Fibroblast of skin of left biceps (primary cell): ENCODE results near the gene CDR2L.
A peak's percentile ranks its signal among the peaks of the same experiment; 100 is the strongest.
"Not testable (repeated sequence)": the region's sequence is repeated elsewhere in the genome, so short reads cannot be mapped to it uniquely, and the experiment has no call there.

Experiments
- DNase-seq, 2 experiments: peaks; one replicate each; pipeline ENCODE4 v3.0.0-alpha.2; 2013; ENCODE audit warnings: low read depth in 2 of 2

The CDR2L gene

DNA sequence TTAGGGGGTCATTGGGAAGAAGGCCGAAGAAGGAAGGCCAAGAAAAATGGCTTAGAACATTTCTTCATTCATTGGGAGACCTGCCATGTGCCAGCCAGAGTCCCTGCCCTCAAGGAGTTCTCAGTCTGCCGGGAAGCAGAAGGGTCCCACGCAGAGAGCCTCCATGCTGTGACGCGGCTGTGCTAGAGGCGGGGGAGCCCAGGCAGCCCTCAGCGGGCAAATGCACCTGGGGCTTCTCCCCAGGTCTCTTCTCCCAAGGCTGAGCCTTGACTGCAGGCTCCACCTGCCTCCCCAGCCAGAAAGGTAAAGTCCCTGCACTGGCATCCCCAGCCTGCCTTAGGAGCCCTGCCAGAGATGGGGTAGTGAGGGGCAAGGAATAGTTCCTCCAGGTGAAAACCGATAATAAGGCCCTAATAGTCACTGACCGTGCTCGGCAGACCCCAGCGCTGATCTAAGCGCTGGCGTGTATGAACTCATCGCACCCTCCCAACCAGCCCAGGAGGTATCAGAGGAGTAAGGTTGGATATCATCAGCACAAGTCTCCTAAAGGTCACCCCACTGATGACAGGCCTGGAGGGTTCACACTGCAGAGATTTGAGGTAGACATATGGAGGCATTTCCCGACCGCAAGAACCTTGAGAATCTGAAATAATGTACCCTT lies 6.0 kb upstream of the CDR2L start:
- no peak for DNase-seq

DNA sequence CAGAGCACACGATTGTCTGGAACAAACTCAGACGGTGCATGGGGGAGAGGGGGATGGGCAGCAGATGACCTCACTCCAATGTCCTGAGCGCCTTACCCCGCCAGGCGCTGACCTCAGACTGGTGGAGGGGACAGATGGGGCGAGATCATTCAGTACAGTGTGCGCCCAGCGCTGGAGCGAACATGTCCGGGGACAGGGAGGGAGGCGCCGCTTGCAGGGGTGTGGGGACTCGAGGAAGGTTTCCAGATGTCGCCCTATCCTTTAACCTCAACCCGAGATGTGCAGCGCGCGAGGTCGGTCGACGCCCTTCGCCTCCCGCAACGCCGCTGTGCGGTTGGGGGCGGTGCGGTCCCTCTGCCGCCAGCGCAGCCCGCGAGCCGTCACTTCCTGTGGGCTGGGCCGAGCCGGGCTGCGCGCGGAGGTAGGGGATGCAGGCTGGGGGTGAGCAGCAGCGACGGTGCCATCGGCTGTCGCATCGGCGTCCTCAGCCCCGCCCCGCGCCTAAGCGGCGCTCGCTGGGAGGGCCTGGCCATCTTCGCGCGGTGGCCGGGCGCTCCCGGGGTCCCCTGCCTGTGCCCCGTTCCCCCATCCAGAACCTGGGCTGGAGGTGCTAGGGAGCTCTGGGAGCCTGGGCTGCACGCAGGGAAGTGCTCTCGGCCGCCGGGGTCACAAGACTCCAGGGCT lies 5.3 kb upstream of the CDR2L start:
- no peak for DNase-seq

DNA sequence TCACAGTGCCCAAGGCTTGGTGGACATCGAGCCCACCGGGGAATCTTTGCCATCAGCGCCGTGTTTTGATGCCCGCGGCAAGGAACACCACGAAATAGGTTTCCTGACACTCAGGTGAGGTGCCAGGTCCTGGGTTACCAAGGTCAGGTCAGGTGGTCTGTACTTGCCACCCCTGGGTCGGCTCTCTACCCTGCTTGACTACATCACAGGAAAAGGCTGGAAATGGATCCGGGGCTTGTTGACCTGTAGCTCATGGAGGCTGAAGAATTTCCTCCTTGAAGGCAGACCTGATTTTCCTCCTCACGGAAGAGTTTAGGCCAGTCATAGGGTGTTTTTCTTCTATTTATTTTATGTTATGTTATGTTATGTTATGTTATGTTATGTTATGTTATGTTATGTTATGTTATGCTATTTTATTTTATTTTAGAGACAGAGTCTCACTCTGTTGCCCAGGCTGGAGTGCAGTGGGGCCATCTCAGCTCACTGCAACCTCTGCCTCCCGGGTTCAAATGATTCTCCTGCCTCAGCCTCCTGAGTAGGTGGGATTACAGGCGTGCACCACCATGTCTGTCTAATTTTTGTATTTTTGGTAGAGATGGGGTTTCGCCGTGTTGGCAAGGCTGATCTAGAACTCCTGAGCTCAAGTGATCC lies 4.6 kb upstream of the CDR2L start:
- not testable (repeated sequence) for DNase-seq

DNA sequence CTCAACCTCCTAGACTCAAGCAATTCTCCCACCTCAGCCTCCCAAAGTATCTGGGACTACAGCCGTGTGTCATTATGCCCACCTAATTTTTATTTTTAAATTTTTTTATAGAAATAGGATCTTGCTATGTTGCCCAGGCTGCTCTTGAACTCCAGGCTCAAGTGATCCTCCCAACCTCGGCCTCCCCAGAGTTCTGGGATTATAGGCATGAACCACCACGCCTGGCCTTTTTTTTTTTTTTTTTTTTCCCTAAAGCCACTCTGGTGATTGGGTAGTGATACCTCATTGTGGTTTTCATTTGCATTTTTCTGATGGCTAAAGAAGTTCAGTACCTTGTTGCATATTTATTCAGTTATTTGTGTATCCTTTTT lies 1.2 kb upstream of the CDR2L start:
- DNase-seq, result no peak

DNA sequence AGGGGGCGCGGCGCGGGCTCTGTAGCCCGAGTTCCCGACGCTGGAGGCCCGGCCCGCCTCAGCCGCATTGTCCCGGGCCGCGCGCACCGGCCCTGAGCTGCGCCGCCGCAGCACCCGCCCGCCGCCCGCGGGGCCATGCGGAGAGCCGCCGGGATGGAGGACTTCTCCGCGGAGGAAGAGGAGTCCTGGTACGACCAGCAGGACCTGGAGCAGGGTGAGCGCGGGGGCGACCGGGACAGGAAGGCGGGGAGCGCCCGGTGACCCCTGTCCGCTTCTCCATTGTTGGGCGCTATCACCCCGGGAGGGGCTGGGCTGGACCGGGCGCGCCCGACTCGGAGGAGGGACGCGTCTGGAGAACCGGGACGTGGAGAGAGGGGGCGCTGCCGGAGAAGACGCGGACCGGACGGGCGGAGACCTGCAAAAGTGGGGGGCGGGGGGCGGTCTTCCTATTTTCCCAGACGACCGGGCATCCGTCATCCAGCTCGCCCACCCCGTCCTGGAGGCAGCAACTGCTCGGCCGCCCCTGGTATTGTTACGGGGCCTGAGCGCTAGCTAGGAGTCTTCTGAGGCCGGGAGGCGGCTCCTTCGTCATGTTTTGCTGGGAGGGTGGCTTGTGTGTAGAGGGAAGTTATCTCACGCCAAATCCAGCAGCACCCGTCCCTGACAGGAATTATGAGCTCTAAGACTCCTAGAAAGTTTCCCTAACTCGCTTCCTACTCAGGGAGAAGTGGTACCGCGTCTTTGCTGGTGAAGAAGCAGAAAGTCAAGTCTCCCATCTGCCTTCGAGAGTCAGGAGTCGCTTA lies 678 bp downstream of the CDR2L start:
- peak; percentile 54 to 59 for DNase-seq

DNA sequence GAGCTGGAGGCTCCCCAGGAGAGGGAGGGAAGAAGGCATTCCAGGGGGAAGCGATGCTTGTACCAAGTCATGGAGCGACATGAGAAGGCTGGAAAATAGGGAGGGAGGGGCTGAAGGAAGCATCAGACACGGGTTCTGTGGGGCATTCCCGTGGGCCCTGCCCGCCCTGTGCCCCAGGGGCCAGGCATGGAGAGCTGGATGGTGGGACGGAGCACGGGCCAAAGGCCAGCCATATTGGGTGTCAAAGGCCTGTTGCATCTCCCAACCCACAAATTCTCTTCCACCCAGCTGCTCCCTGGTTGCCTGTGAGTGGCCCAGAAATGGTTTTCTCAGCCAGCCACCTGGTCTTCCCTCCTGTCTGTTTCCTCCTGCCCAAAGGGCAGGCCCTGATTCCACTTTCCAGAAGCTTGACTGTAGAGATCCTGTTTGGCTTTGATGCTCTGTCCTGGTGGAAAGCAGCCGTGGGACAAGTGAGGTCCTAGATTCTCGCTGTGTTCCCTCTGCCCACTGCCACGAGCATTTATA lies 3.2 kb downstream of the CDR2L start:
- no peak for DNase-seq

DNA sequence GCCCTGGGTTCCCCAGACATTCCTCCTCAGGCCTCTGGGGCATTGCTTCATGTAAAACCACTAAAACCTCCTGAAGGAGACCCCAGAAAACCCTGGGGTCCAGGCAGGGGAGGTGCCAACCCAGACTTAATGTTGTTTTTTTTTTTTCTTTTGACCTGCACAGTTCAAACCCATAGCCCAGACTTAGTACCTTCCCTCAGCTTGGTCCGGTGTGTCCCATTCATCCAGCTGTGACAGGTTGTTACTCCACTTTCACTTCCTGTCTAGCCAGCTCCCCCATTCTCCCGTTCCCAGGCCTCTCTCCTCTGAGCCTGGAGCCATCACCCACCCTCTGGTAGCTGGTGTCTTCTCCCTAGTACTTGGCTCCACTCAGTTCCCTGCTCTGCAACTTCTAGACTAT lies 4.8 kb downstream of the CDR2L start:
- DNase-seq, result no peak

DNA sequence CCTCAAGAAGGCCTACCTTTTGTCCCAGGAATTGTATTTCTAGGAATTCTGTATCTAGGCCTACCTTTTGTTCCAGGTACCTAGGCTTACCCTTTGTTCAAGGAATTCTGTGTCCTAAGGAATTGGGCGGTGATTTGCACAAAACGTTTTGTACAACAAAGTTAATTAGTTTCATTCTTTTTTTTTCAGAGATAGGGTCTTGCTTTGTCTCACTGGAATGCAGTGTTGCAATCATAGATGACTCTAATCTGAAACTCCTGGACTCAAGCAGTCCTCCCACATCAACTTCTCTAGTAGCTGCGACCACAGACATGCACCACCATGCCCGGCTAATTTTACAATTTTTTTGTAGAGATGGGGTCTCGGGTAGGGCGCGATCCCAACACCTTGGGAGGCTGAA lies 7.0 kb downstream of the CDR2L start:
- peak in 1 of 2 experiments; percentile 51 for DNase-seq

DNA sequence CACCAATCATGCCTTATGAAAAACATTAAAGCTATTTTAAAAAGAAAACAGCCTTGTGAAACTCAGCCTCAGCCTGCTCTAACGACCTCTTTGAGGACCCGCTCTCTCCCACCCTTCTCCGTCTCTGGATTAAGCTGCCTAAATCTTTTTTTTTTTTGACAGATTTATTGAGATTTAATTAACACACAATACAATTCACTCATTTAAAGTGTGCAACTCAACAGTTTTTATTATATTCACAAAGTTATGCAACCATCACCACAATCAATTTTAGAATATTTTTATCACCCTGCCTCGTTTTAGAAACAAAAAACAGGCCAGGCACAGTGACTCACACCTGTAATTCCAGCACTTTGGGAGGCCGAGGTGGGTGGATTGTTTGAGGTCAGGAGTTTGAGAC lies 8.4 kb downstream of the CDR2L start:
- no peak for DNase-seq

DNA sequence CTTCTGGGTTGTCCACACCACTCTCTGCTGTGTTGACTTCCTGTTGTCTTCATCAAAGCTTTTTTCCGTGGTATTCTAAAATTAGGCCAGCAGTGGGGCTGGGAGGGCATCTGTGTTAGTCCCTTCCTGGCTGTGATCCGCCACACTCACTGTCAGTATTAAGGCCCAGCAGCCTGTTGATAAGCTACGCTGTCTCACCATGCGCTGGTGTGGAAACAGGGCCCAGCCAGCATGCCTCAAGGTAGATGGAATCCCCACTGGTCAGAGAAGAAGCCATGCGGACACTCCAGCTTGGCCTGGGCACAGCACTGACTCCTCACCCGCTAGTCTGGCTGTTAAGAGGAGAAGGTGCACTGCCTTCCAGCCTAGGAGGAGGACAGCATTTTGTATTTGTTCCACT lies 11.4 kb downstream of the CDR2L start:
- DNase-seq, result no peak

DNA sequence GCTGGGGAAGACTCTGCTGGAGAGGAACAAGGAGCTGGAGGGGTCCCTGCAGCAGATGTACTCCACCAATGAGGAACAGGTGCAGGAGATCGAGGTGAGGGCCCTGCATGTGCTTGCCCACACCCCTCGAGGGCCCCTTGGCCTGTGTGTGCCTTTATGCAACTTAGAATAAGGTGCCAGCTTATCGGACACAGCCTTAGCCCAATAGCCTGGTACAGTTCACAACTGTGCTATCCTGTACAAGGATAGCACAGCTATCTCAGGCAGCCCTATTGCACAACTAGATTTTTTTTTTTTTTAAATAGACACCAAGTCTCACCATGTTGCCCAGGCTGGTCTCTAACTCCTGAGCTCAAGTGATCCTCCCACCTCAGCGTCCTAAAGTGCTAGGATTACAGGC lies 12.1 kb downstream of the CDR2L start:
- DNase-seq, result no peak

DNA sequence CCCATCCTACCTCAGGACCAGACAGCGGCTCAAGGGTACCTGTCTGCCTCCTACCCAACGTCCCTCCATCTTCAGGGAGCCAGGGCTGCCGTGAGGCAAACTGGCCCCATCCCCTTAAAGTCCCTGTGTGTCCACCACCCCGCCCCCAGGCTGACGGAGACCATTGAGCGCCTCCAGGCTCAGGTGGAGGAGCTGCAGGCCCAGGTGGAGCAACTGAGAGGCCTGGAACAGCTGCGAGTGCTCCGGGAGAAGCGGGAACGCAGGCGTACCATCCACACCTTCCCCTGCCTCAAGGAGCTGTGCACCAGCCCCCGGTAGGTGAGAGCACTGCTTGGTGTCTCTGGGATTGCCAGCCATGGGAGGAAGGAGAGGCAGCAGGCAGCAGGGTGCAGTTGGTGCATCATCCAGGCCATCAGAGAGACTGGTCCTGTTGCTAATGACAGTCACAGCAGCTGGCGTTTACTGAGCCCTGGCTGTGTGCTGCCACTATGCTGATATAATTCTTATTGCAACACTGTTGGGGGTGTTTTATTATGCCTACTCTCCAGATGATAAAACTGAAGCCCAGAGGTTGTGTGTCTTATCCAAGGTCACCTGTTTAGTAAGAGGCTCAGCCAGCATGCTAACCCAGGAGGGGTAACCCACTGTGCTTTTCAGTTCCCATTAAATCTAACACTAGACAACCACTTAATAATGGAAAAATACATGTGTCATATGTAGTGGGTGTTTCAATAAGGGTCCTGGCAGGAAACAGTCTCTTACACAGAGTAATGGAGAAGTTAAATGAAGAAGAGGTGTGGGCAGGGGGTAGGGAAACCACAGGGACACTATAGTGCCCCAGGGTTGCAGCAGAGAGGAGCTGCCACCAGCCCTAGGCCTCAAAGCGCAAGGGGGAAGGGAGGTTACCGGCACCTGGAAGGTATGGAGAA lies 14.7 kb downstream of the CDR2L start:
- no peak for DNase-seq

DNA sequence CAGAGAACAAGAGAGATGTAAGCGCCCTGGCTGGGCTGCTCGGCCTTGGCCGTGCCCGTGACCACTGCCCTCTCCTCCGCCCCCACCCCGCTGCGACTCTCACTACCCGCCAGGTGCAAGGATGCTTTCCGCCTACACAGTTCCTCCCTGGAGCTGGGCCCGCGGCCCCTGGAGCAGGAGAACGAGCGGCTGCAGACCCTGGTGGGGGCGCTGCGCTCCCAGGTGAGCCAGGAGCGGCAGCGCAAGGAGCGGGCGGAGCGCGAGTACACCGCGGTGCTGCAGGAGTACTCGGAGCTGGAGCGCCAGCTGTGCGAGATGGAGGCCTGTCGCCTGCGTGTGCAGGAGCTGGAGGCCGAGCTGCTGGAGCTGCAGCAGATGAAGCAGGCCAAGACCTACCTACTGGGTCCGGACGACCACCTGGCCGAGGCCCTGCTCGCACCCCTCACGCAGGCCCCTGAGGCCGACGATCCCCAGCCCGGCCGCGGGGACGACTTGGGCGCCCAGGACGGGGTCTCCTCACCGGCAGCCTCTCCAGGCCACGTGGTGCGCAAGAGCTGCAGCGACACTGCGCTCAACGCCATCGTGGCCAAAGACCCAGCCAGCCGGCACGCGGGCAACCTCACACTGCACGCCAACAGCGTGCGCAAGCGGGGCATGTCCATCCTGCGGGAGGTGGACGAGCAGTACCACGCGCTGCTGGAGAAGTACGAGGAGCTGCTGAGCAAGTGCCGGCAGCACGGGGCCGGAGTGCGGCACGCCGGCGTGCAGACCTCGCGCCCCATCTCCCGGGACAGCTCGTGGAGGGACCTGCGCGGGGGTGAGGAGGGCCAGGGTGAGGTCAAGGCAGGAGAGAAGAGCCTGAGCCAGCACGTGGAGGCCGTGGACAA lies 15.9 kb downstream of the CDR2L start:
- no peak for DNase-seq

DNA sequence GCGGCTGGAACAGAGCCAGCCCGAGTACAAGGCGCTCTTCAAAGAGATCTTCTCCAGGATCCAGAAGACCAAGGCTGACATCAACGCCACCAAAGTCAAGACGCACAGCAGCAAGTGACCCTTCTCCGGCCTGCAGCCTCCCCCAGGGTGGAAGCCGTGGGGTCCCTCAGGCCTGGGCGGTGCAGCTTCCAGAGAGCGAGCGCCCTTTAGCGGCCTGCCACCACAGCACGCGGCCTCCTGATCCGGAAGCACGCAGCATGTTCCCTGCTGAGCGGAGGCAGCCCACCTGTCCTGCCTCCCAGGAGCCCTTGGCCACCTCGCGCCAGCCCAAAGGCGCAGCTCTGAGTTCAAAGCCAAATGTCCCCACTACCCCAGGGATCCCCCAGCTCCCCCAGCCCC lies 16.5 kb downstream of the CDR2L start:
- no peak for DNase-seq

DNA sequence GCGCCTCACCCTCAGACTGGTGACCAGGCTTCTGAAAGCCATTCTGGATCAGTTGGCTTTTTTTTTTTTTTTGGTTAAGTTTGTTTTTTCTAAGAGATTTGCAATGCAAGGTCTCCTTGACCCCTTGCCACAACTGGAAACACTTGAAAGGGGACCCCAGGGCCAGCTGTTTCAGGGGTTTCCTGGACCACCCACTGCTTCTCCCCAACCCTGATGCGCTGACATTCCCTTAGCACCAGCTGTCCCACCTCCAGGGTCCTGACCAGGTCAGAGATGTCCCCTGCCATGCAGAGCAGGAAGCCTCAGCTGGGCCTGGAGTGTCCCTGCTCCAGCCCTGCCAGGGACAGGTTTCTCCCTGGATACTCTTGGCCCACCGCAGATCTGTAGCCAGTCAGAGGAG lies 16.9 kb downstream of the CDR2L start:
- no peak for DNase-seq

DNA sequence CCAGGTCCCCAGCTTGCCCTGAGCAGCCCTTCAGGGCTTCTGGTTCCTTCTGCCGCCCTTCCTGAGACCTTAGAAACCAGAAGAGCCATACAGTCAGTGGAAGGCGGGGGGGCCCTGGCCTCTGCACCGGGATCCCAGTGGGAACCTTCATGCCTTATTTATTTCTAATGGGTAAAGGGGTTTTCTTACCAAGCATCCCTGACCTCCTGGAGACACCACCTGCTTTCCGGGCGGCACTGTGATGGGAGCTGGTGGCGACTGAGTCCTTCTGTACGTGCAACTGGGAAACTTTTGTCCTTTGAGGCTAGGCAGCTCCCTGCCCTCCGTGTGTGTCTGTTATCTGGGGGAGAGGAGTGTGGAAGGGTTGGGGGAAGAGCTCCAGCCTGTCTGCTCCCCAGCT lies 17.9 kb downstream of the CDR2L start:
- no peak for DNase-seq

DNA sequence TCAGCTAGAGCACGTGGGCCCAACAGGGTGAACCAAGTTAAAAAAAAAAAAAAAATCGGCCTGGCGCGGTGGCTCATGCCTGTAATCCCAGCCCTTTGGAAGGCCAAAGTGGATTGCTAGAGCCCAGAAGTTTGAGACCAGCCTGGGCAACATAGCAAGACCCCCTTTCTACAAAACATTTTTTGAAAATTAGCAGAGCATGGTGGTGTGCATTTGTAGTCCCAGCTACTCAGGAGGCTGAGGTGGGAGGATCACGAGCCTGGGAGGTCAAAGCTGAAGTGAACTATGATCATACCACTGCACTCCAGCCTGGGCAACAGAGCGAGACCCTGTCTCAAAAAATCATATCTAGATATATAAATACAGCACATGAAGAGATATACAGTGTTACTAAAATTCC lies 18.7 kb downstream of the CDR2L start:
- DNase-seq, result not testable (repeated sequence)

DNA sequence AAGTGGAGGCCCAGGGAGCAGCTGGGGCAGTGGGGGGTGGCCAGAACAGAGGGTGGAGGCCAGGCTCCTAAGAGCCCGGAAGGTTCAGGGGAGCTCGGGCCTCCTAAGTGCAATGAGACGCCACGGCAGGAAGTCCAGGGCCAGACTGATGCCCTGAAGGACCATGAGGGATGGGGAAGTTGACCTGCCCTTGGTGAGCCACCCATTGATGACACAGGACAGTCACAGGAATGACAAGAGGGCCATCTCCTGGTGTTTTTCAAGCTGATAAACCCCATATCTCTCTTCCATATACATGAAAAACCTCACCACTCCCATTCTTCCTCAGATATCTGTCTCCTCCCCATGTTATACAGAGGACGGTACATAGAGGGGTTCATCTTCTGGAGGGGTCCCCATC lies 19.2 kb downstream of the CDR2L start:
- DNase-seq, result no peak

DNA sequence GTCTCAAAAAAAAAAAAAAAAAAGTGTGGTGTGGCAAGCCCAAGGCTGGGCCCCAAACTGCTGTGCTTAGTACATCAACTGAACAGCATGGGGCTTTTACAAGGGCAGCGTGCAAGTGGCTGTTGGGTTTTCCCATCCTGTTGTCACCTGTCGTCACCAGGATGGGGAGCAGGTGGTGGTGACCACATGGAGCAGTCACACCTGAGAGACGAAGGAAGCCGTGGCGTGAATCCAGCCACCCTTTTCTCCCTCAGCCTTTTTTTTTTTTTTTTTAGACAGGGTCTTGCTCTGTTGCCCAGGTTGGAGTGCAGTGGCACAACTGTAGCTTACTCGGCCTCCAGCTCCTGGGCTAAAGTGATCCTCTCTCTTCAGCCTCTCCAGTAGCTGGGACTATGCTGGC lies 20.9 kb downstream of the CDR2L start:
- DNase-seq, result no peak

DNA sequence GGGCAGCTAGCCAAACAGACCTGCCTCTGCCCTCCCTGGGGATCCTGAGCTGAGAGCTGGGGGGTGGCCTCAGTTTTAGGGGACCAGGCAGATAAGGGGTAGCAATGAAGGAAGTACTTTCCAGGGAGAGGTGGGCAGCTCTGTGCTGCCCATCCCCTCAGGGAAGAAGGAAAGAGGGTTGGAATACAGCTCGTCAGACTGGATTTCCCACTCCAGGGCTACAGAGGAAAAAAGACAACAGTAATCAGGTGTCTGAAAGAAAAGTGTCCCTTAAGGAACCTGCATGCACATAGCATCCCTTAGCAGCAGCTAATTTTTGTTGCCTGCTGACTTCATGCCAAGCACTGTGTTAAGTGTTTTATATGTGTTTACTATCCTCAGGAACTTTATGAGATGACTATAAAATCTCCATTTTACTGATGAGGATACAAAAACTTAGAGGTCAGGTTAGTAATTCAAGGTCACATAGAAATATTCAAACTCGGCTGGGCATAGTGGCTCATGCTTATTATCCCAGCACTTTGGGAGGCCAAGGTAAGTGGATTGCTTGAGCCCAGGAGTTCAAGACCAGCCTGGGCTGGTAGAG lies 21.8 kb downstream of the CDR2L start:
- DNase-seq, result no peak
